HCT116 (cell line): ENCODE measurements around the gene GRIP1. TPM values are rescaled to one million over a fixed set of nuclear protein-coding genes. Genes with fewer than 3 reads are reported as not detected.

Experiments
- ATAC-seq: fragments of 200-7000 bp; cut with Tn5 transposase; 2 replicates; pipeline ENCODE4 v1.9.1; 2020; ENCODE audit warnings: mild to moderate bottlenecking, moderate library complexity
- BruUV-seq: library from RNA; stranded (reverse); fragments of 400-500 nt; replicated peaks from 2 replicates; lab custom pipeline; 2021; lab: Mats Ljungman, UMichigan
- CTCF ChIA-PET: fragments of 300-600 bp; sonication (Branson Sonifier 250); formaldehyde crosslinking; loops from one replicate; lab custom pipeline; 2021; ENCODE audit warnings: antibody characterized with exemption; lab: Charles Lee
- POLR2A ChIA-PET: fragments of 300-600, 350-600 bp; sonication (Branson Sonifier 250); formaldehyde crosslinking; loops from one replicate; lab custom pipeline; 2021; ENCODE audit warnings: antibody characterized with exemption; lab: Charles Lee
- RAD21 ChIA-PET, 2 experiments: fragments of 300-600 bp; sonication (Branson Sonifier 250); formaldehyde crosslinking; loops; one replicate each; lab custom pipeline; 2023; ENCODE audit warnings: low total read pairs in 2 of 2; ENCODE audit not compliant: uncharacterized antibody in 2 of 2, unreplicated experiment in 2 of 2, low non-redundant PET in 1 of 2; lab: Charles Lee
- DNase-seq: peaks from one replicate; pipeline ENCODE4 v3.0.0-alpha.2; 2010; ENCODE audit warnings: low read depth, low spot score
- H2AFZ ChIP-seq: fragments of 200-600 bp; shearing (Covaris generic), sonication (generic); 2 replicates; pipeline ENCODE4 v1.6.1; 2017; ENCODE audit warnings: low read depth, mixed run types, mixed read lengths, antibody characterized with exemption, low read length; ENCODE audit not compliant: poor library complexity, severe bottlenecking
- H3K27ac ChIP-seq: 2 replicates; pipeline ENCODE4 v1.5.1; 2012; ENCODE audit warnings: low read depth, low read length
- H3K27me3 ChIP-seq: fragments of 200-600 bp; sonication (generic); 2 replicates; pipeline ENCODE4 v1.6.1; 2016; ENCODE audit warnings: mixed run types, low read length, mixed read lengths; ENCODE audit not compliant: insufficient read depth
- H3K36me3 ChIP-seq, 2 experiments: fragments of 200-500 bp in 1 of 2; fragments of 200-600 bp in 1 of 2; sonication (Bioruptor generic) in 1 of 2; sonication (generic) in 1 of 2; 2 replicates each; pipeline versions ENCODE4 v1.5.1 to v1.6.1; 2014 to 2016; ENCODE audit warnings: low read length in 2 of 2, inconsistent platforms in 1 of 2, mixed read lengths in 1 of 2, mixed run types in 1 of 2; ENCODE audit not compliant: insufficient read depth in 2 of 2, control insufficient read depth in 1 of 2
- H3K4me1 ChIP-seq, 2 experiments: fragments of 200-600 bp in 1 of 2; sonication (generic) in 1 of 2; 2 replicates each; pipeline versions ENCODE4 v1.5.1 to v1.6.1; 2012 to 2017; ENCODE audit warnings: low read length in 2 of 2, inconsistent platforms in 1 of 2, mild to moderate bottlenecking in 1 of 2, mixed read lengths in 1 of 2, mixed run types in 1 of 2, moderate library complexity in 1 of 2; ENCODE audit not compliant: insufficient read depth in 2 of 2, control insufficient read depth in 1 of 2
- H3K4me2 ChIP-seq: fragments of 200-600 bp; sonication (generic); 2 replicates; pipeline ENCODE4 v1.6.1; 2017; ENCODE audit warnings: mixed run types, low read length, mixed read lengths
- H3K4me3 ChIP-seq, 2 experiments: fragments of 200-600 bp in 1 of 2; sonication (generic) in 1 of 2; replicated peaks in 1 of 2; 2 replicates each; pipeline ENCODE4 v1.5.1; 2011 to 2016; ENCODE audit warnings: low read length in 2 of 2, control low read depth in 1 of 2, low read depth in 1 of 2, mild to moderate bottlenecking in 1 of 2, mixed read lengths in 1 of 2, mixed run types in 1 of 2
- H3K79me2 ChIP-seq: fragments of 200-600 bp; sonication (generic); 2 replicates; pipeline ENCODE4 v1.6.1; 2017; ENCODE audit warnings: mild to moderate bottlenecking, mixed run types, low read length, moderate library complexity, mixed read lengths; ENCODE audit not compliant: insufficient read depth
- H3K9ac ChIP-seq: fragments of 200-600 bp; sonication (generic); 2 replicates; pipeline ENCODE4 v1.6.1; 2016; ENCODE audit warnings: low read length, mixed read lengths
- H3K9me2 ChIP-seq: fragments of 200-600 bp; sonication (generic), shearing (Covaris generic); 2 replicates; pipeline ENCODE4 v1.6.1; 2017; ENCODE audit warnings: mixed run types, mild to moderate bottlenecking, moderate library complexity; ENCODE audit not compliant: insufficient read depth
- H3K9me3 ChIP-seq, 2 experiments: fragments of 200-500 bp in 1 of 2; fragments of 200-600 bp in 1 of 2; sonication (Bioruptor generic) in 1 of 2; sonication (generic) in 1 of 2; 2 replicates each; pipeline ENCODE4 v1.6.1; 2014 to 2017; ENCODE audit warnings: low read length in 2 of 2, mixed read lengths in 2 of 2, inconsistent platforms in 1 of 2, low read depth in 1 of 2, mild to moderate bottlenecking in 1 of 2, mixed run types in 1 of 2, moderate library complexity in 1 of 2; ENCODE audit not compliant: control insufficient read depth in 1 of 2, insufficient read depth in 1 of 2
- H4K20me1 ChIP-seq: fragments of 200-600 bp; sonication (generic), shearing (Covaris generic); 2 replicates; pipeline ENCODE4 v1.6.1; 2017; ENCODE audit warnings: mixed run types, mild to moderate bottlenecking, moderate library complexity; ENCODE audit not compliant: insufficient read depth
- ATF3 ChIP-seq: IDR thresholded peaks from 2 replicates; pipeline ENCODE4 v1.6.1; 2012
- CBX3 ChIP-seq: IDR thresholded peaks from 2 replicates; pipeline ENCODE4 v1.6.1; 2012; ENCODE audit warnings: low read depth
- CEBPB ChIP-seq: IDR thresholded peaks from 2 replicates; pipeline ENCODE4 v1.6.1; 2012; ENCODE audit warnings: low read depth
- EGR1 ChIP-seq: IDR thresholded peaks from 2 replicates; pipeline ENCODE4 v1.6.1; 2012; ENCODE audit warnings: low read depth
- ELF1 ChIP-seq: IDR thresholded peaks from 2 replicates; pipeline ENCODE4 v1.6.1; 2012; ENCODE audit warnings: low read depth, borderline replicate concordance
- FOSL1 ChIP-seq: IDR thresholded peaks from 2 replicates; pipeline ENCODE4 v1.6.1; 2012; ENCODE audit warnings: low read depth
- JUND ChIP-seq: IDR thresholded peaks from 2 replicates; pipeline ENCODE4 v1.6.1; 2012
- POLR2AphosphoS5 ChIP-seq: IDR thresholded peaks from 2 replicates; pipeline ENCODE4 v1.6.1; 2011; ENCODE audit warnings: mild to moderate bottlenecking, low read depth, low read length, moderate library complexity
- RAD21 ChIP-seq: IDR thresholded peaks from 2 replicates; pipeline ENCODE4 v1.6.1; 2012; ENCODE audit warnings: low read depth, mild to moderate bottlenecking
- REST ChIP-seq: IDR thresholded peaks from 2 replicates; pipeline ENCODE4 v1.6.1; 2012; ENCODE audit warnings: low read depth
- SP1 ChIP-seq: IDR thresholded peaks from 2 replicates; pipeline ENCODE4 v1.6.1; 2012; ENCODE audit warnings: low read depth
- YY1 ChIP-seq: IDR thresholded peaks from 2 replicates; pipeline ENCODE4 v1.6.1; 2011; ENCODE audit warnings: low read length, low read depth, moderate library complexity, mild to moderate bottlenecking; ENCODE audit not compliant: insufficient replicate concordance; ENCODE audit errors: extremely low read depth
- ZFX ChIP-seq: fragments of 450-650 bp; IDR thresholded peaks from 2 replicates; pipeline ENCODE4 v1.6.1; 2017
- ZNF274 ChIP-seq: fragments of 200-500 bp; sonication (Bioruptor generic); IDR thresholded peaks from 2 replicates; pipeline ENCODE4 v1.6.1; 2014; ENCODE audit warnings: mild to moderate bottlenecking, low read depth, low read length, inconsistent platforms
- intact Hi-C: fragments of 100-400 bp; cut with micrococcal nuclease; formaldehyde crosslinking; loops from 2 replicates; pipeline ENCODE4 v1.10.0; 2022
- total RNA-seq: library from RNA; stranded (reverse); gene quantifications from one replicate; pipeline ENCODE4 v1.2.1, GENCODE V29; 2021; ENCODE audit not compliant: unreplicated experiment

Gene GRIP1
- total RNA-seq, 1 experiment from 2014 or later: not detected

GRCh38 chr12:66668311-66668710, 10.6 kb downstream of the GRIP1 start:
- H3K36me3 ChIP-seq: no peaks in the 10 kb centered on the region
- H3K9me3 ChIP-seq: no peaks in the 10 kb centered on the region
- ATAC-seq: no peak
- RAD21 ChIA-PET: no interaction called here
- H3K4me2 ChIP-seq: no peak overlapping the region
- no peak overlapping the region for H3K27ac ChIP-seq
- H3K27me3 ChIP-seq: peaks cover 45% of the 10 kb centered on the region
- no peaks in the 10 kb centered on the region for H3K79me2 ChIP-seq
- H2AFZ ChIP-seq: no peak overlapping the region
- no peaks in the 10 kb centered on the region for H4K20me1 ChIP-seq
- TF ChIP-seq ELF1 (no peak), POLR2AphosphoS5 (no peak), EGR1 (no peak), FOSL1 (no peak), RAD21 (no peak), SP1 (no peak)
- H3K4me1 ChIP-seq: no peaks in the 10 kb centered on the region
- no peaks in the 10 kb centered on the region for H3K9me2 ChIP-seq
- BruUV-seq: no TSS peak
- intact Hi-C loops: no loop called here
- DNase-seq: no peak
- POLR2A ChIA-PET: no interaction called here
- H3K9ac ChIP-seq: no peak overlapping the region
- CTCF ChIA-PET: no interaction called here
- no peak overlapping the region for H3K4me3 ChIP-seq

GRCh38 chr12:66667906-66668305, 11.0 kb downstream of the GRIP1 start:
- POLR2A ChIA-PET: no interaction called here
- H4K20me1 ChIP-seq: no peaks in the 10 kb centered on the region
- RAD21 ChIA-PET: interaction anchor here in 1 of 2 experiments (0.6 kb wide), 1 partner anchor 519 kb away, joined by 3 read pairs; no protein-coding TSS in a partner anchor
- H3K4me3 ChIP-seq: no peak overlapping the region
- H3K9me2 ChIP-seq: no peaks in the 10 kb centered on the region
- no peaks in the 10 kb centered on the region for H3K9me3 ChIP-seq
- CTCF ChIA-PET: no interaction called here
- H3K9ac ChIP-seq: no peak overlapping the region
- DNase-seq: no peak
- no peaks in the 10 kb centered on the region for H3K36me3 ChIP-seq
- no peaks in the 10 kb centered on the region for H3K4me1 ChIP-seq
- H3K79me2 ChIP-seq: no peaks in the 10 kb centered on the region
- no peak overlapping the region for H2AFZ ChIP-seq
- TF ChIP-seq ATF3 (no peak), YY1 (no peak), CEBPB (no peak), ZNF274 (no peak), REST (no peak), JUND (no peak), RAD21 (no peak), ZFX (no peak), CBX3 (no peak)
- TF ChIP-seq, all 23 proteins: peak for 0
- H3K4me2 ChIP-seq: no peak overlapping the region
- no peak for ATAC-seq
- no peak overlapping the region for H3K27ac ChIP-seq
- H3K27me3 ChIP-seq: peaks cover 48% of the 10 kb centered on the region
- no TSS peak for BruUV-seq
- intact Hi-C loops: no loop called here
